Neuronal stem cell (in vitro differentiated cells): ENCODE data around the gene PTPRM. TPM values are rescaled to one million over a fixed set of nuclear protein-coding genes. Genes with fewer than 3 reads are reported as not detected.

Source experiments
- DNase-seq: peaks from one replicate; pipeline ENCODE4 v3.0.0-alpha.2; 2013; ENCODE audit warnings: low spot score
- H2AFZ ChIP-seq: one replicate; pipeline ENCODE4 v1.6.1; 2013; ENCODE audit warnings: mild to moderate bottlenecking, low read length, inconsistent platforms
- H2AK5ac ChIP-seq: 2 replicates; pipeline ENCODE4 v1.6.1; 2013; ENCODE audit warnings: low read depth, mild to moderate bottlenecking, inconsistent platforms, low read length, moderate library complexity, mixed read lengths
- H2BK120ac ChIP-seq: 2 replicates; pipeline ENCODE4 v1.6.1; 2013; ENCODE audit warnings: low read depth, mild to moderate bottlenecking, inconsistent platforms, low read length, moderate library complexity, mixed read lengths
- H2BK12ac ChIP-seq: one replicate; pipeline ENCODE4 v1.6.1; 2013; ENCODE audit warnings: low read length, inconsistent platforms
- H2BK15ac ChIP-seq: 2 replicates; pipeline ENCODE4 v1.6.1; 2013; ENCODE audit warnings: mild to moderate bottlenecking, low read length, inconsistent platforms, mixed read lengths
- H2BK5ac ChIP-seq: one replicate; pipeline ENCODE4 v1.6.1; 2013; ENCODE audit warnings: inconsistent platforms, mild to moderate bottlenecking, low read length, moderate library complexity
- H3K14ac ChIP-seq: one replicate; pipeline ENCODE4 v1.6.1; 2013; ENCODE audit warnings: low read length, inconsistent platforms
- H3K18ac ChIP-seq: 2 replicates; pipeline ENCODE4 v1.6.1; 2013; ENCODE audit warnings: low read length, inconsistent platforms
- H3K23ac ChIP-seq: 2 replicates; pipeline ENCODE4 v1.6.1; 2013; ENCODE audit warnings: low read depth, mild to moderate bottlenecking, mixed read lengths, low read length, inconsistent platforms; ENCODE audit not compliant: poor library complexity
- H3K27ac ChIP-seq: replicated peaks from 3 replicates; pipeline ENCODE4 v1.5.1; 2013; ENCODE audit warnings: low read length, inconsistent platforms
- H3K27me3 ChIP-seq, 3 experiments: 2 replicates each; pipeline ENCODE4 v1.6.1; 2013; ENCODE audit warnings: low read length in 3 of 3, mild to moderate bottlenecking in 2 of 3, inconsistent platforms in 1 of 3, low read depth in 1 of 3, mixed read lengths in 1 of 3, moderate library complexity in 1 of 3; ENCODE audit not compliant: control insufficient read depth in 3 of 3, insufficient read depth in 3 of 3
- H3K36me3 ChIP-seq, 2 donors: replicated peaks in 1 of 2; 2 replicates each; pipeline ENCODE4 v1.6.1; 2013; ENCODE audit warnings: low read length in 2 of 2; ENCODE audit not compliant: control insufficient read depth in 2 of 2, insufficient read depth in 2 of 2
- H3K4ac ChIP-seq: 2 replicates; pipeline ENCODE4 v1.6.1; 2013; ENCODE audit warnings: inconsistent platforms, mild to moderate bottlenecking, low read length, moderate library complexity
- H3K4me1 ChIP-seq, 2 donors: 1 replicate in 1 of 2; 2 replicates in 1 of 2; pipeline ENCODE4 v1.6.1; 2013; ENCODE audit warnings: low read length in 2 of 2, low read depth in 1 of 2; ENCODE audit not compliant: control insufficient read depth in 2 of 2, insufficient read depth in 1 of 2
- H3K4me2 ChIP-seq: one replicate; pipeline ENCODE4 v1.6.1; 2013; ENCODE audit warnings: mild to moderate bottlenecking, low read length, inconsistent platforms; ENCODE audit not compliant: insufficient read depth, poor library complexity, severe bottlenecking
- H3K4me3 ChIP-seq, 2 donors: 2 replicates each; pipeline ENCODE4 v1.5.1; 2013; ENCODE audit warnings: low read length in 2 of 2, mild to moderate bottlenecking in 2 of 2, inconsistent platforms in 1 of 2, moderate library complexity in 1 of 2
- H3K79me1 ChIP-seq: one replicate; pipeline ENCODE4 v1.6.1; 2013; ENCODE audit warnings: low read depth, mild to moderate bottlenecking, inconsistent platforms, low read length, moderate library complexity
- H3K9ac ChIP-seq: one replicate; pipeline ENCODE4 v1.6.1; 2013; ENCODE audit warnings: mild to moderate bottlenecking, low read depth, low read length, inconsistent platforms; ENCODE audit not compliant: poor library complexity
- H3K9me3 ChIP-seq, 2 donors: replicated peaks in 1 of 2; 2 replicates each; pipeline versions ENCODE3 to v1.6.1; 2013; ENCODE audit warnings: low read length in 2 of 2, mild to moderate bottlenecking in 2 of 2, inconsistent platforms in 1 of 2, low read depth in 1 of 2, mixed read lengths in 1 of 2, moderate library complexity in 1 of 2; ENCODE audit not compliant: control insufficient read depth in 2 of 2, insufficient read depth in 1 of 2
- H4K8ac ChIP-seq: one replicate; pipeline ENCODE4 v1.6.1; 2013; ENCODE audit warnings: low read depth, mild to moderate bottlenecking, inconsistent platforms, low read length, moderate library complexity
- H4K91ac ChIP-seq: one replicate; pipeline ENCODE4 v1.6.1; 2013; ENCODE audit warnings: low read length, low read depth, mild to moderate bottlenecking, inconsistent platforms; ENCODE audit not compliant: poor library complexity
- WGBS, 2 donors: extraction: QIAGEN DNeasy Blood & Tissue Kit; methylation state at CpG; one replicate each; pipeline ENCODE4 v1.1.7; 2013; ENCODE audit warnings: missing lambda C conversion rate in 2 of 2, mixed read lengths in 1 of 2; ENCODE audit not compliant: insufficient read length in 2 of 2, insufficient replicate concordance in 1 of 2; ENCODE audit errors: extremely low coverage in 2 of 2; 5-methylcytosine and 5-hydroxymethylcytosine counted together
- polyA plus RNA-seq, 2 experiments: library from polyadenylated mRNA; stranded (reverse); fragments of 200-250 nt; gene quantifications; one replicate each; pipeline ENCODE4 v1.2.3, GENCODE V29; 2013

The PTPRM gene
- polyA plus RNA-seq (2013, experiment 1 of 2): 12.6 TPM
- 10.1 TPM for polyA plus RNA-seq (2013, experiment 2 of 2)

- Histone ChIP-seq H3K18ac (peak within 1 kb of the TSS; percentile 95), H3K27me3 (peaks cover 0 to 18% (median 8%) of the 10 kb centered on the region in 3 experiments), H4K8ac (peak within 1 kb of the TSS; percentile 26), H2BK15ac (no peak within 1 kb of the TSS), H3K23ac (peak within 1 kb of the TSS; percentile 80), H3K27ac (peak within 1 kb of the TSS; percentile 29), H3K79me1 (peaks cover 3% of the 10 kb centered on the region), H3K4me3 (peak within 1 kb of the TSS; percentile 81 to 88), H2BK120ac (no peak within 1 kb of the TSS), H3K4ac (no peak within 1 kb of the TSS), H4K91ac (no peak within 1 kb of the TSS), H3K36me3 (no peaks in the 10 kb centered on the region), H2BK5ac (peak within 1 kb of the TSS; percentile 29), H2AFZ (peak within 1 kb of the TSS; percentile 100), H3K14ac (peak within 1 kb of the TSS; percentile 96), H2AK5ac (peak within 1 kb of the TSS; percentile 68), H2BK12ac (no peak within 1 kb of the TSS), H3K4me1 (peaks cover 3 to 9% of the 10 kb centered on the region in 2 donors), H3K4me2 (peak within 1 kb of the TSS; percentile 98), H3K9ac (peak within 1 kb of the TSS; percentile 91), H3K9me3 (peaks cover 0 to 5% of the 10 kb centered on the region in 2 donors)
- no CpG with 5 or more reads among the region's 139 CpGs for WGBS, 2 donors
- DNase-seq: peak; percentile 84
Measured at GRCh38 chr18:7566567-7567473, at the start of gene PTPRM. Gene PTPRM (plus strand): TSS chr18:7567316. CDS start chr18:7567819, 503 bp downstream.

GRCh38 chr18:7517852-7518251 lies 49.3 kb upstream of the PTPRM start:
- Histone ChIP-seq H2AFZ (no peak overlapping the region), H2BK12ac (no peak overlapping the region), H2AK5ac (no peak overlapping the region), H3K18ac (no peak overlapping the region), H3K4me1 (peaks cover 2 to 15% of the 10 kb centered on the region in 2 donors), H3K9ac (no peak overlapping the region), H4K91ac (no peak overlapping the region), H3K4me2 (no peak overlapping the region), H3K14ac (no peak overlapping the region), H3K4me3 (no peak overlapping the region), H4K8ac (no peak overlapping the region), H3K27me3 (peaks cover 0 to 3% (median 0%) of the 10 kb centered on the region in 3 experiments), H3K23ac (no peak overlapping the region), H2BK15ac (no peak overlapping the region), H3K36me3 (no peaks in the 10 kb centered on the region), H3K9me3 (no peaks in the 10 kb centered on the region), H3K27ac (no peak overlapping the region), H2BK120ac (no peak overlapping the region), H3K4ac (no peak overlapping the region), H2BK5ac (no peak overlapping the region), H3K79me1 (no peaks in the 10 kb centered on the region)
- no peak for DNase-seq
- WGBS, 2 donors: no CpG with 5 or more reads among the region's 4 CpGs

- Histone ChIP-seq H2BK12ac (no peak overlapping the region), H2BK120ac (no peak overlapping the region), H2BK5ac (no peak overlapping the region), H3K14ac (no peak overlapping the region), H2AFZ (no peak overlapping the region), H3K27me3 (peaks cover 0 to 3% (median 0%) of the 10 kb centered on the region in 3 experiments), H3K4me1 (peaks cover 0 to 12% of the 10 kb centered on the region in 2 donors), H3K4me3 (no peak overlapping the region), H4K91ac (no peak overlapping the region), H4K8ac (no peak overlapping the region), H3K4ac (no peak overlapping the region), H2BK15ac (no peak overlapping the region), H3K36me3 (no peaks in the 10 kb centered on the region), H3K79me1 (no peaks in the 10 kb centered on the region), H3K27ac (no peak overlapping the region), H3K18ac (no peak overlapping the region), H3K23ac (no peak overlapping the region), H3K4me2 (no peak overlapping the region), H2AK5ac (no peak overlapping the region), H3K9me3 (no peaks in the 10 kb centered on the region), H3K9ac (no peak overlapping the region)
- WGBS, 2 donors: no CpG with 5 or more reads among the region's 6 CpGs
- DNase-seq: no peak
Measured at GRCh38 chr18:7520200-7520785, 46.8 kb upstream of the PTPRM start.
